Activated naive CD8-positive, alpha-beta T cell treated with anti-CD3 and anti-CD28 coated beads for 36 hours (primary cell): ENCODE data around the gene ARHGAP8. TPM values are rescaled to one million over a fixed set of nuclear protein-coding genes. Genes with fewer than 3 reads are reported as not detected.

Experiments
- DNase-seq: peaks from one replicate; pipeline ENCODE4 v3.0.0; 2021
- H3K27ac Mint-ChIP-seq: one replicate; pipeline ENCODE4 v1.8.0; 2022; ENCODE audit warnings: mild to moderate bottlenecking, moderate library complexity, mixed read lengths
- H3K27me3 Mint-ChIP-seq: one replicate; pipeline ENCODE4 v1.8.0; 2022; ENCODE audit warnings: mild to moderate bottlenecking, mixed read lengths
- H3K36me3 Mint-ChIP-seq: one replicate; pipeline ENCODE4 v1.8.0; 2021; ENCODE audit warnings: mild to moderate bottlenecking, mixed read lengths
- H3K4me1 Mint-ChIP-seq: one replicate; pipeline ENCODE4 v1.8.0; 2021; ENCODE audit warnings: mixed read lengths
- H3K4me3 Mint-ChIP-seq: one replicate; pipeline ENCODE4 v1.8.0; 2022; ENCODE audit warnings: mild to moderate bottlenecking, moderate library complexity, mixed read lengths
- H3K9me3 Mint-ChIP-seq: one replicate; pipeline ENCODE4 v1.8.0; 2022; ENCODE audit warnings: mixed read lengths
- total RNA-seq, 2 experiments: library from RNA; stranded (reverse); gene quantifications; one replicate each; pipeline ENCODE4 v1.2.3, GENCODE V29; 2021

The ARHGAP8 gene
- total RNA-seq, 2 experiments from 2014 or later = 3.2 TPM

- Mint-ChIP-seq H3K27me3 (peaks cover 12% of the 10 kb centered on the region), H3K9me3 (peaks cover 13% of the 10 kb centered on the region), H3K36me3 (no peaks in the 10 kb centered on the region), H3K4me3 (no peak overlapping the region), H3K4me1 (no peaks in the 10 kb centered on the region), H3K27ac (no peak overlapping the region)
- DNase-seq = no peak
These were observed 119.4 kb downstream of the ARHGAP8 start for GRCh38 chr22:44871782-44872181.

DNA sequence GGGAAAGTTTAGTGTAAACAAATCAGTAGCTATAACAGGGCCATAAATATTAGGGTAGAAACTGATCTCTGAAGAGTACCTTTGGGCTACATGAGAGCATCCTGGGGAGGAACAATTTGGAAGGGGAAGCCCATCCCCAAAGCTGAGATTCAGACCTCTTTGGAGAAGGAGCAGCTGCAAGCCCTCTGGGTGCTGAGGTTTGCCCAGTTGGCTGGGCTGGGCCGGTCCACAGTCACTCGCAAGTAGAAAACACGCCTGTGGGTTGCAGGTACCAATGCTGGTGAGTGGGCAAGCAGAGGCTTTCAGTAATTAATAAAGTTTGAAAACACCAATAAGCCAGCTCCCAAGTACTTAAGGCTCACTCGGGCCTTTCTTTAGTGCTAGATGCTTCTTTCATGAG lies 124.5 kb downstream of the ARHGAP8 start:
- Mint-ChIP-seq H3K27me3 (peaks cover 3% of the 10 kb centered on the region), H3K36me3 (no peaks in the 10 kb centered on the region)

DNA sequence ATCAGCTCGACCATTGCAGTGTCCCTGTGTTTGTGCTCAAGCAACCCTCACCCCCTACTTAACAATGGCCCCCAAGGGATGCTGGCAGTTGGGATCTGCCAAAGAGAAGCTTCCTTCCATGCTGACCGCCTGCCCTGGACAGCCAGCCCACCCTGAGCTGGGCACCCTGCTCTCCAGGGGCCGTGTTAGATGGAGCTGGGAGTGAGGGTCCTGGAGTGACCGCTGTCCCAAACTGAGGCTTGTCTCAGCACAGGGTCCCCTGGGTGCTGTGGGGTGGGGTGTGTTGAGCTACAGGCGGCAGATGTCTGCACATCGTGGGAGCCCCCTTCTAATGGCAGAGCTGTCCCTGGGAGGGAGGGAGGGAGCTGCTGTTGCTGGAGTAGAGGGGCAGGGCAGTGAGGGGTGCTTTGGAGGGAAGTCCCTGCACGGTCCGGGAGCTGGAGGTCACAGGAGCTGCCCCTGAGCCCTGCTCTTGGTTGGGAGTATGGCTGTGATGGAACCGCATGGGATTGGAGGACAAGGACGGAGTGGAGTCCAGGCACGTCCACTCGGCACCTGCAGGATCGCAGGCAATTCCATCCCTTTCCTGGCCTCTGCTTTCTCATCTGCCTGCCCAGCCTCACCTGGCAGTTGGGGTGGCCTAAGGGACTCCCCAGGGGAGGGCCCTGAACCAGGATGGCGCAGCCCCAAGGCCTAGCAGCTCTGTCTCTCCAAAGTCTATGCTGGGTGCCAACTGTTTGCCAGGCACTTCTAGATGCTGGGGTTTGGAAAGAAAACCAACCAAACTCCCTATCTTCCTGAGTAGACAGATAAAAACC lies 126.3 kb downstream of the ARHGAP8 start:
- peaks cover 6% of the 10 kb centered on the region for H3K9me3 Mint-ChIP-seq
- DNase-seq = no peak
- no peaks in the 10 kb centered on the region for H3K4me1 Mint-ChIP-seq
- H3K36me3 Mint-ChIP-seq = no peaks in the 10 kb centered on the region
- no peak overlapping the region for H3K27ac Mint-ChIP-seq
- no peak overlapping the region for H3K4me3 Mint-ChIP-seq
- no peaks in the 10 kb centered on the region for H3K27me3 Mint-ChIP-seq

More for the DNA sequence above, 124.5 kb downstream of the ARHGAP8 start:
- Mint-ChIP-seq H3K4me1 (no peaks in the 10 kb centered on the region), H3K4me3 (no peak overlapping the region), H3K27ac (no peak overlapping the region), H3K9me3 (peaks cover 7% of the 10 kb centered on the region)
- no peak for DNase-seq

DNA sequence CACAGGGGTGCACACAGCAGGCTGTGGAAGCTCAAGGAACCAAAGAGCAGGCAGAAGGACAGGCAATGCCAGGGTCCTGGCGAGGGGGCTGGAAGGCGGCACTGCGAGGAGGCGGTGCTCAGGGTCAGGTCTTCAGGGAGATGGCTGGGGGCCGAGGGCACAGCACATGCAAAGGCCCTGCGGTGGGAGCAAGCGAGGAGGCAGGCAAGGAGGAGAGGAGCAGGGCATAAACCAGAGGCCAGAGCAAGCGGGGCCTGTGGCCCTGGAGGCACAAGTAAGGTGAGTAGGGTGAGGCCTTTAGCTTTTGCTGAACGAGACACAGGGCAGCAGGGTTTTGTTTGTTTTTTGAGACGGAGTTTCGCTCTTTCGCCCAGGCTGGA lies 126.9 kb downstream of the ARHGAP8 start:
- H3K4me3 Mint-ChIP-seq = no peak overlapping the region
- no peaks in the 10 kb centered on the region for H3K36me3 Mint-ChIP-seq
- H3K9me3 Mint-ChIP-seq = peaks cover 6% of the 10 kb centered on the region
- no peaks in the 10 kb centered on the region for H3K27me3 Mint-ChIP-seq
- H3K27ac Mint-ChIP-seq = no peak overlapping the region
- no peak for DNase-seq
- H3K4me1 Mint-ChIP-seq = no peaks in the 10 kb centered on the region

DNA sequence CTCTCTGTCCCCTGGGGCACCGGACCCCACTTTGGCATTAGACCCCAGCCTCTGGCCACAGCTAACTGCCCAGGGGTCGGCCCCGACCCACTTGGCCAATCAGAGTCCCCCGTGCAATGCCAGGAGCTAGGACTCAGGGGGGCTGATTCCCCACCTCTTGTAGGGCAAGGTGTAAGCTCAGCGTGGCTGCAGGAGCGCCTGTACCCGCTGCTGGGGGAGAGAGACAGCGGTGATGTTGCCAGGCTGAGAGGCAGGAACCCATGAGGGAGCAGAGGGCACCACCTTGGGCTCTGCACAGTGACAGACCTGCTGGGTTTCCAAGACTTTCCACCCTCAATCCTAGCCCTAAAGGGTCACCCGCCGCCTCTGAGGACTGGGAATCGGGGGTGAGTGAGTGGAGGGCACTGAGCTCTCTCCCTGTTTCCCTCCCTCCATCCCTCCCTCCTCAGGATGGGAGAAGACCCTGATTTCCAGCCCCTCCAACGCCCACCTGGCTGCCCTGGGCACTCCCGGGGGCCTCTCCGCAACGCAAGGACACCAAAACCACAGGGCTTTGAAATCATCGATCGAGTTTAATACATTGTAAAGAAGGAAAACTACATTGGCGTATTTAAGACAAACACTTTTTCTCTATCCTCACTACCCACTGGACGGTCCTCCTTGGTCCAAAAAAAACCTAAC lies 128.4 kb downstream of the ARHGAP8 start:
- Mint-ChIP-seq H3K27me3 (no peaks in the 10 kb centered on the region), H3K4me1 (no peaks in the 10 kb centered on the region), H3K4me3 (no peak overlapping the region), H3K27ac (no peak overlapping the region), H3K36me3 (no peaks in the 10 kb centered on the region), H3K9me3 (peaks cover 4% of the 10 kb centered on the region)
- no peak for DNase-seq

DNA sequence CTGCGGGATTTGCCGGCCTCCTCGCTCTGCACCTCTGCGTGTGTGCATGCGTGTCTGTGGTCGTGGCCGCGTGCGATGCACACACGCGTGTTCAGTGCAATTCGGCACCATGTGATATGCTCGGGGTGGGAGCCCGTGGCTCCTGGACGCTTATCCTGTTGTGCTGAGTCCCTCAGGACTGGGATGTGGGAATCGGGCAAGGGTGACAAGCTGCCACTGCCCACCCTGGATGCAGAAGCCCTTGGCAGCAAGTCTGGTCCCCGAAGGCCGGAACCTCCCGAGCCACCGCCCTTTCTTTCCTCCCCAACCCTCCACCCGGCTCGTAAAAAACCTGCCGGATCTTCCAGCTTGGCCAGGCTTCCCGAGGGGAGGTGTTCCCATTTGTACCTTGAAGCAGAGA lies 129.2 kb downstream of the ARHGAP8 start:
- H3K36me3 Mint-ChIP-seq = no peaks in the 10 kb centered on the region
- DNase-seq = no peak

DNA sequence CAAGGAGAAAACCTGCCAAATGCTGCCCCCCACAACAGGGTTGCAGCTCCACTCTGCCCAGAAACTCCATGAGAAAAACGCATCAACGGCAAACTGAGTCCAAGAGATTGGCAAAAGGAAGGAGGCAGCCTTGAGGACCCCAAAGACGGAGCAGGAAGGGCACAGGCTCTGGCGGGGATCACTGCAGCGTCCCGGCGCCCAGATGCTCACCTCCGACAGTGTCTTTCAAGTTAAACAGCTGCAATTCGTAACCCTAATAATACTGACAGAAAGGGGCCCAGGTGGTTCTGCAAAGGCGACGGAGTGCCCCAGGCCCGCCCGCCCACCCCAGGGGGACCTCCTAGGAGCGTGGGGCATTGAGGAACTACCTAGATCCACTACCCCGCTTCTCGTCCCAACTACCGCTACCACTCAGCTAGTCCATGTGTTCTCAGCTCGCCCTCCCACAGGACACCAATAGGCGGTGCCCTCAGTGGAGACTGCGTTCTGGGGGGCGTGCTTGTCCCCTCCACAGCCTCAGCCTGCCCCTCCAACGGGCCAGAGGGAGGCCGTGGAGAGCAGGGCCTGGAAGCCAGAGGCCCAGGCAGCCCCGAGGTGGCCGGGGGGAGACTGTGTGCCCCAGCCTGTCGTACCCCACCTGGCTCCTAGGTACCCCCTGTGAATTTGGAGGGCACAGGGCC lies 130.0 kb downstream of the ARHGAP8 start:
- DNase-seq = no peak
- Mint-ChIP-seq H3K4me3 (no peak overlapping the region), H3K27me3 (no peaks in the 10 kb centered on the region), H3K4me1 (no peaks in the 10 kb centered on the region), H3K36me3 (no peaks in the 10 kb centered on the region), H3K9me3 (no peaks in the 10 kb centered on the region), H3K27ac (no peak overlapping the region)

More for the DNA sequence above, 129.2 kb downstream of the ARHGAP8 start:
- Mint-ChIP-seq H3K27ac (no peak overlapping the region), H3K27me3 (no peaks in the 10 kb centered on the region), H3K4me1 (no peaks in the 10 kb centered on the region), H3K9me3 (peaks cover 2% of the 10 kb centered on the region), H3K4me3 (no peak overlapping the region)

- no peaks in the 10 kb centered on the region for H3K4me1 Mint-ChIP-seq
- H3K36me3 Mint-ChIP-seq = no peaks in the 10 kb centered on the region
- H3K27ac Mint-ChIP-seq = no peak overlapping the region
- H3K27me3 Mint-ChIP-seq = no peaks in the 10 kb centered on the region
- DNase-seq = no peak
- H3K4me3 Mint-ChIP-seq = no peak overlapping the region
- no peaks in the 10 kb centered on the region for H3K9me3 Mint-ChIP-seq
These were observed 130.6 kb downstream of the ARHGAP8 start for GRCh38 chr22:44883011-44883421.

- Mint-ChIP-seq H3K27ac (no peak overlapping the region), H3K4me1 (no peaks in the 10 kb centered on the region), H3K36me3 (no peaks in the 10 kb centered on the region), H3K27me3 (no peaks in the 10 kb centered on the region), H3K9me3 (no peaks in the 10 kb centered on the region), H3K4me3 (no peak overlapping the region)
- no peak for DNase-seq
These were observed 132.2 kb downstream of the ARHGAP8 start for GRCh38 chr22:44884562-44884961.

- Mint-ChIP-seq H3K27me3 (no peaks in the 10 kb centered on the region), H3K36me3 (no peaks in the 10 kb centered on the region), H3K4me3 (no peak overlapping the region), H3K4me1 (no peaks in the 10 kb centered on the region), H3K27ac (no peak overlapping the region), H3K9me3 (no peaks in the 10 kb centered on the region)
- DNase-seq = no peak
These were observed 132.8 kb downstream of the ARHGAP8 start for GRCh38 chr22:44884968-44885805.

DNA sequence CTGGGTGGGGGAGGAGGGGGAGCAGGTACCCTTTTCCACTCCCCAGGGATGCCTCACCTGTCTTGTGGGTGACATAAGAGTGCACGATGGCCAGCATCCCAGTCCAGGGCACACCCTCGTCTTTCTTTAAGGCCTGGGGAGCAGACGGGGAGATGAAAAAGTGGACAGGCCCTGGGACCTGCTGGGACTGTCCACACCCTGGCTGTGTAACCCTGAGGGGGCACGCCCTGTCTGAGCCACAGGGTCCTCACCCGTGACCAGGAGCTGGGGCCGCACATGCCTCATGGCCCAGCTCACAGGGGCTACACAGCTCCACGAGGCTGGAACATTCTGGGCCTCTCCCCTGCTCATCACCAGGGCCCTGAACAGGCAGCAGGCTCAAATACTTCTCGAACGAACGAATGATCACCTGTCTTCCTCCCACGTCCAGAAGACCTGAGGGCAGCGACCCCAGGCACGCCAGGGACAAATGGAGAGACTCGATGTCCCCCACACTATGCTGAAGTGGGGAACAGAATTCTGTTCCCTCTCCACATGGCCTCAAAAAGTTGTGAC lies 133.5 kb downstream of the ARHGAP8 start:
- DNase-seq = no peak
- Mint-ChIP-seq H3K4me1 (no peaks in the 10 kb centered on the region), H3K36me3 (no peaks in the 10 kb centered on the region), H3K27me3 (no peaks in the 10 kb centered on the region), H3K4me3 (no peak overlapping the region), H3K27ac (no peak overlapping the region), H3K9me3 (no peaks in the 10 kb centered on the region)

- no peak overlapping the region for H3K27ac Mint-ChIP-seq
- no peak overlapping the region for H3K4me3 Mint-ChIP-seq
- DNase-seq = no peak
- H3K4me1 Mint-ChIP-seq = no peaks in the 10 kb centered on the region
- no peaks in the 10 kb centered on the region for H3K27me3 Mint-ChIP-seq
- no peaks in the 10 kb centered on the region for H3K9me3 Mint-ChIP-seq
- H3K36me3 Mint-ChIP-seq = no peaks in the 10 kb centered on the region
These were observed 135.6 kb downstream of the ARHGAP8 start for GRCh38 chr22:44887941-44888366.

DNA sequence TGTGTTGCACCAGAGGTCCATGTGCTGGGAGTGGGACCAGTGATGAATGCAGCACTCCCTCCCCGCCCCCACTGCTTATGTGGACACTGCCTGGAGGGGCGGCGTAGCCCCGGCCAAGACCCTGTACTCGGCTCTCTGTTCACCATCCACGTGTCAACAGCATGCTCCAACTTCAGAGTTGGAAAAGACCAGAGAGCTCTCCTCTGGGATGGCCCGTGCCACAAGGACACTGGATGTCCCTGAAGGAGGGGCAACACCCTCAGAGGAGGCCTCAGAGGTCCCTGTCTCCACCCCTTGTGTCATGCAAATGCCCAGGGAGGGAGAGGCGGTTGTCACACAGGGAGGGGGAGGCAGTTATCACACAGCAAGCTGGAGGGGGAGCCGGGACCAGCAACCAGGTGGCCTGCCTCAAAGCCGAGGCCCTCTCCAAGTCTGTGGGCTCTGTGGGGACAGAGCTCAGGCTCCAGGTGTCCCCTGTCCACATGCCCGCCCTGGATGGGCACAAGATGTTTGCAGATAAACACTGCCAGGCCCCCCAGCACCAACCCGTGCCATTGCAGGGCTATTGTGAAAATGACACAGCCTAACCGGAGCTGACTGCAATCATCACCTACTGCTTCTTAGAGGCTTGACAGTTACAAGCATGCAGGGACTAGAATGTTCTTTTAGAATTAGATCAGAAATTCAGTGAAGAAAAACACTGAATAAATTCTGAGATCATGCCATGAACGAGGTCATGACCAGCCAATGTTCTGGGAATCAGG lies 136.3 kb downstream of the ARHGAP8 start:
- no peaks in the 10 kb centered on the region for H3K27me3 Mint-ChIP-seq

More for the DNA sequence above, 136.3 kb downstream of the ARHGAP8 start:
- no peak for DNase-seq
- no peaks in the 10 kb centered on the region for H3K9me3 Mint-ChIP-seq
- H3K4me1 Mint-ChIP-seq = no peaks in the 10 kb centered on the region
- no peak overlapping the region for H3K27ac Mint-ChIP-seq
- no peaks in the 10 kb centered on the region for H3K36me3 Mint-ChIP-seq
- H3K4me3 Mint-ChIP-seq = no peak overlapping the region
